K562 (cell line): ENCODE results near the gene LTBP4. TPM values are rescaled to one million over a fixed set of nuclear protein-coding genes. Genes with fewer than 3 reads are reported as not detected.

Experiments used
- ATAC-seq: fragments of 200-7000 bp; cut with Tn5 transposase; 3 replicates; pipeline ENCODE4 v1.9.1; 2020; ENCODE audit warnings: moderate library complexity
- BruUV-seq: library from RNA; stranded (reverse); fragments of 400-500 nt; replicated peaks from 2 replicates; lab custom pipeline; 2021; lab: Mats Ljungman, UMichigan
- CTCF ChIA-PET: fragments of 300-600 bp; formaldehyde crosslinking; extraction: SDS; loops from one replicate; lab custom pipeline; 2021; ENCODE audit warnings: low intra/inter-chr PET ratio; lab: Yijun Ruan, JAX
- POLR2A ChIA-PET: fragments of 300-600, 350-650 bp; sonication (Branson Sonifier 250); formaldehyde crosslinking; extraction: SDS; loops from one replicate; lab custom pipeline; 2021; ENCODE audit warnings: antibody characterized with exemption, inconsistent platforms; lab: Yijun Ruan, JAX
- DNase-seq, 4 experiments: peaks; one replicate each; pipeline versions ENCODE4 v3.0.0 to v3.0.0-alpha.2; 2011 to 2018; ENCODE audit warnings: low spot score in 3 of 4, mixed read lengths in 3 of 4; ENCODE audit errors: extremely low read depth in 1 of 4
- FAIRE-seq: peaks from 2 replicates; lab custom pipeline; 2011; peaks lifted over from hg19 to GRCh38; lab: Jason Lieb, UNC
- H2AFZ ChIP-seq: 2 replicates; pipeline ENCODE4 v1.6.0; 2011; ENCODE audit warnings: low read depth, low read length, control low read depth, inconsistent platforms
- H3K27ac ChIP-seq: fragments of 200-600 bp; 3 replicates; pipeline ENCODE4 v1.8.0; 2011; ENCODE audit warnings: low read depth, mild to moderate bottlenecking, control low read depth, inconsistent platforms, low read length, moderate library complexity, mixed read lengths; ENCODE audit errors: extremely low read depth
- H3K27me3 ChIP-seq, 2 experiments: fragments of 300-600 bp in 1 of 2; 2 replicates in 1 of 2; 3 replicates in 1 of 2; pipeline versions ENCODE4 v1.6.0 to v1.8.0; 2011; ENCODE audit warnings: inconsistent platforms in 2 of 2, low read length in 2 of 2, mild to moderate bottlenecking in 1 of 2, mixed read lengths in 1 of 2, moderate library complexity in 1 of 2; ENCODE audit not compliant: control insufficient read depth in 2 of 2, insufficient read depth in 2 of 2
- H3K36me3 ChIP-seq: fragments of 300-600 bp; 3 replicates; pipeline ENCODE4 v1.8.0; 2011; ENCODE audit warnings: mild to moderate bottlenecking, low read length, inconsistent platforms; ENCODE audit not compliant: control insufficient read depth, insufficient read depth
- H3K4me1 ChIP-seq, 2 experiments: fragments of 200-600 bp in 1 of 2; replicated peaks in 1 of 2; 2 replicates in 1 of 2; 3 replicates in 1 of 2; pipeline versions ENCODE4 v1.5.1 to v1.8.0; 2011; ENCODE audit warnings: inconsistent platforms in 2 of 2, low read length in 2 of 2, mild to moderate bottlenecking in 1 of 2, mixed read lengths in 1 of 2, moderate library complexity in 1 of 2; ENCODE audit not compliant: control insufficient read depth in 2 of 2, insufficient read depth in 2 of 2
- H3K4me2 ChIP-seq: 2 replicates; pipeline ENCODE4 v1.6.1; 2011; ENCODE audit warnings: low read length, control low read depth, inconsistent platforms, mixed read lengths; ENCODE audit not compliant: insufficient read depth
- H3K4me3 ChIP-seq: fragments of 200-600 bp; sonication (generic), shearing (Covaris generic); 2 replicates; pipeline ENCODE4 v1.5.1; 2016; ENCODE audit warnings: control low read depth, inconsistent platforms
- H3K79me2 ChIP-seq: fragments of 200-600 bp; 3 replicates; pipeline ENCODE4 v1.8.0; 2011; ENCODE audit warnings: low read length, inconsistent platforms; ENCODE audit not compliant: control insufficient read depth, insufficient read depth
- H3K9ac ChIP-seq, 2 experiments: 2 replicates each; pipeline versions ENCODE4 v1.6.0 to v1.6.1; 2011; ENCODE audit warnings: low read depth in 2 of 2, low read length in 2 of 2, control low read depth in 1 of 2, inconsistent platforms in 1 of 2, mild to moderate bottlenecking in 1 of 2, mixed read lengths in 1 of 2; ENCODE audit not compliant: insufficient read depth in 1 of 2
- H3K9me1 ChIP-seq: one replicate; pipeline ENCODE4 v1.6.0; 2011; ENCODE audit warnings: inconsistent platforms, mild to moderate bottlenecking, low read length, moderate library complexity; ENCODE audit not compliant: control insufficient read depth, insufficient read depth
- H3K9me3 ChIP-seq: replicated peaks from 2 replicates; pipeline ENCODE4 v1.5.1; 2011; ENCODE audit warnings: low read depth, low read length, inconsistent platforms; ENCODE audit not compliant: control insufficient read depth, insufficient read depth
- H4K20me1 ChIP-seq: replicated peaks from 2 replicates; pipeline ENCODE4 v1.6.1; 2011; ENCODE audit warnings: low read length, inconsistent platforms, mixed read lengths; ENCODE audit not compliant: control insufficient read depth, insufficient read depth
- ATF1 ChIP-seq, 2 experiments: fragments of 450-650 bp in 1 of 2; IDR thresholded peaks; 2 replicates each; pipeline ENCODE4 v1.6.1; 2016; ENCODE audit warnings: missing compliant biosample characterization in 1 of 2, missing genetic modification characterization in 1 of 2
- CBX5 ChIP-seq: IDR thresholded peaks from 2 replicates; pipeline ENCODE4 v1.6.1; 2014; ENCODE audit warnings: low read depth, borderline replicate concordance
- CREM ChIP-seq: IDR thresholded peaks from 2 replicates; pipeline ENCODE4 v1.6.1; 2014; ENCODE audit warnings: antibody characterized with exemption, low read depth
- HDAC2 ChIP-seq: fragments of 450-650 bp; IDR thresholded peaks from 2 replicates; pipeline ENCODE4 v1.6.1; 2016; ENCODE audit warnings: mild to moderate bottlenecking
- JUND ChIP-seq, 2 experiments: IDR thresholded peaks; 2 replicates in 1 of 2; 3 replicates in 1 of 2; pipeline ENCODE4 v1.6.1; 2011; ENCODE audit warnings: borderline replicate concordance in 2 of 2, low read depth in 2 of 2, low read length in 2 of 2, improper control_type of control experiment in 1 of 2, missing biosample characterization in 1 of 2, missing genetic modification characterization in 1 of 2, missing genetic modification reagents in 1 of 2
- KLF13 ChIP-seq: fragments of 450-650 bp; IDR thresholded peaks from 2 replicates; pipeline ENCODE4 v1.6.1; 2016; ENCODE audit warnings: missing genetic modification characterization, low read depth, mild to moderate bottlenecking, missing compliant biosample characterization, moderate library complexity, borderline replicate concordance
- LEF1 ChIP-seq: fragments of 450-650 bp; IDR thresholded peaks from 2 replicates; pipeline ENCODE4 v1.6.1; 2016; ENCODE audit warnings: mild to moderate bottlenecking
- MXI1 ChIP-seq: IDR thresholded peaks from 2 replicates; pipeline ENCODE4 v1.6.1; 2011; ENCODE audit warnings: low read depth, mild to moderate bottlenecking, improper control_type of control experiment, low read length
- MYNN ChIP-seq, 2 experiments: sonication (generic); formaldehyde crosslinking in 1 of 2; IDR thresholded peaks; 2 replicates each; pipeline versions ENCODE4 v1.5.0 to v1.6.1; 2016 to 2020; ENCODE audit warnings: antibody characterized with exemption in 1 of 2, missing genetic modification reagents in 1 of 2
- RBFOX2 ChIP-seq: fragments of 200-400 bp; formaldehyde crosslinking; IDR thresholded peaks from 2 replicates; pipeline ENCODE4 v1.6.1; 2017; ENCODE audit warnings: low read depth, mild to moderate bottlenecking, low read length, moderate library complexity
- THRB ChIP-seq: fragments of 450-650 bp; formaldehyde crosslinking; conservative IDR thresholded peaks from 2 replicates; pipeline ENCODE4 v1.4.0; 2022; ENCODE audit warnings: mild to moderate bottlenecking, missing genetic modification characterization
- U2AF1 ChIP-seq: fragments of 200-400 bp; formaldehyde crosslinking; optimal IDR thresholded peaks from 2 replicates; pipeline ENCODE3; 2017; ENCODE audit warnings: mild to moderate bottlenecking, low read depth, low read length, moderate library complexity
- ZKSCAN1 ChIP-seq: fragments of 150-350 bp; IDR thresholded peaks from 2 replicates; pipeline ENCODE4 v1.6.1; 2016; ENCODE audit warnings: low read depth, low read length
- ZNF586 ChIP-seq: fragments of 450-650 bp; formaldehyde crosslinking; conservative IDR thresholded peaks from 2 replicates; pipeline ENCODE4 v1.4.0; 2020; ENCODE audit warnings: mild to moderate bottlenecking, moderate library complexity
- WGBS: fragments of 100-300 bp; shearing (Covaris generic); methylation state at CpG from one replicate; pipeline ENCODE4 v1.1.6; 2016; ENCODE audit warnings: low coverage, mixed read lengths; ENCODE audit not compliant: insufficient coverage; ENCODE audit errors: missing lambda C conversion rate; 5-methylcytosine and 5-hydroxymethylcytosine counted together
- in situ Hi-C: fragments of 300-500 bp; cut with MboI; formaldehyde crosslinking; loops from 4 replicates; pipeline ENCODE4 v1.15.0; 2018; ENCODE audit warnings: inconsistent platforms, mixed read lengths
- intact Hi-C: fragments of 100-400 bp; cut with micrococcal nuclease; formaldehyde crosslinking; loops from 2 replicates; pipeline ENCODE4 v1.14.2; 2022
- polyA plus RNA-seq, 8 experiments: library from polyadenylated mRNA; depleted of rRNA in 4 of 8; stranded (reverse) in 5 of 8; unstranded in 3 of 8; fragments of >200 nt; fragmentation: Nextera tagmentation in 2 of 8; fragmentation: Illumina TruSeq in 1 of 8; extraction: Ambion mirVana in 2 of 8; extraction: Trizol in 1 of 8; gene quantifications; 2 replicates each; pipeline versions ENCODE4 v1.2.1 to v1.2.3, GENCODE V29; 2011 to 2014; ENCODE audit warnings: inconsistent platforms in 1 of 8, missing spikeins in 1 of 8
- total RNA-seq, 7 experiments: library from RNA; depleted of rRNA in 6 of 7; stranded (reverse); fragments of >200 nt in 6 of 7; fragmentation: Illumina TruSeq in 2 of 7; extraction: Trizol in 2 of 7; gene quantifications; 2 replicates each; pipeline versions ENCODE4 v1.2.1 to v1.2.3, GENCODE V29; 2011 to 2021; ENCODE audit warnings: low replicate concordance in 1 of 7
- TF ChIP-seq, protein P1 (sequence below): sonication (generic); formaldehyde crosslinking; IDR thresholded peaks from 2 replicates; pipeline ENCODE4 v1.8.1; 2023; ENCODE audit warnings: mild to moderate bottlenecking, missing genetic modification reagents
- TF ChIP-seq, protein P2 (sequence below): sonication (generic); formaldehyde crosslinking; IDR thresholded peaks from 2 replicates; pipeline ENCODE4 v1.8.0; 2023; ENCODE audit warnings: mild to moderate bottlenecking, missing genetic modification reagents

The LTBP4 gene
- total and polyA plus RNA-seq, 9 of the 15 experiments (the other 6 are each of a cell fraction or from before 2014, with no cell fraction given): 0.35 to 160 (median 31.6) TPM

DNA sequence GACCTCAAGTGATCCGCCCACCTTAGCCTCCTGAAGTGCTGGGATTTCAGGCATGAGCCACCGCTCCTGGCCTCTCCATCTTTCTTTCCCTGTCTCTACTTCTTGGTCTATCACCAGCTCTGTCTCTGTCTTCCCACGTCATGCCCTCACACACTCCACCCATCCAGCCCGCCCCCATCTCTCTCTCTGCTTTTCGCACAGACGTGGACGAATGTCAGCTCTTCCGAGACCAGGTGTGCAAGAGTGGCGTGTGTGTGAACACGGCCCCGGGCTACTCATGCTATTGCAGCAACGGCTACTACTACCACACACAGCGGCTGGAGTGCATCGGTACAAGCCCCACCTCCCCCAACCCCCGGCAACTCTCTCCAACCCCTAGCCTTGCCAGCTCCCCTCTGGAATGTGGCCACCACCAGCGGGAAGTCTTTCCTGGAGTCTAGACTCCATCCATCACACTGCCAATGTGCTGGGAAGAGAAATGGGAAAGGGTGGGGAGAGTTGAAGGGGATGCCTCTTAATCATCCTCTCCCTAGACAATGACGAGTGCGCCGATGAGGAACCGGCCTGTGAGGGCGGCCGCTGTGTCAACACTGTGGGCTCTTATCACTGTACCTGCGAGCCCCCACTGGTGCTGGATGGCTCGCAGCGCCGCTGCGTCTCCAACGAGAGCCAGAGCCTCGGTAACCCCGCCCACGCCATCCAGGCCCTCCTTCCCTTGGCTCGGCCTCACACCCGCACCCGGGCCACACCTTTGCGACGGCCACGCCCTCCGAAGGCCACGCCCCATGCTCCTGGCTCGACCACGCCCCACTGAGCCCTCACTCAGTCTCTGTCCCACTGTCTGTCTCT is 22.5 kb downstream of the LTBP4 start:
- Histone ChIP-seq H3K9me3 (no peaks in the 10 kb centered on the region), H3K27me3 (no peaks in the 10 kb centered on the region), H3K4me3 (no peak overlapping the region), H3K79me2 (no peaks in the 10 kb centered on the region), H3K27ac (peak overlapping the region; percentile 51; the same call in 1 of the 3 replicates), H3K36me3 (peaks cover 69% of the 10 kb centered on the region; the same call in 2 of the 3 replicates), H3K4me1 (peaks cover 31 to 50% of the 10 kb centered on the region in 2 experiments), H3K9ac (peak overlapping the region in 1 of 2 experiments; percentile 80; a peak in 2 of 4 replicates), H3K9me1 (no peaks in the 10 kb centered on the region), H2AFZ (no peak overlapping the region), H4K20me1 (no peaks in the 10 kb centered on the region), H3K4me2 (peak overlapping the region; percentile 72)
- CTCF ChIA-PET: interaction anchor here (0.5 to 0.6 kb wide), 2 partner anchors 10 to 639 kb away, joined by 3 to 4 read pairs; no protein-coding TSS in a partner anchor
- BruUV-seq: no TSS peak
- POLR2A ChIA-PET: interaction anchor here (0.6 to 2.6 kb wide), 8 partner anchors 9 to 159 kb away, joined by 3 to 7 read pairs (median 5); partner anchors contain the start of gene LTBP4
- intact Hi-C loops (no loop called here), in situ Hi-C loops (no loop called here)
- WGBS: 9% methylated on average over 40 of the region's 41 CpGs
- FAIRE-seq (peak; percentile 97), ATAC-seq (peak; percentile 98), DNase-seq (peak; percentile 98 to 99 (median 98))
- TF ChIP-seq THRB (no peak), KLF13 (tag) (peak; percentile 18; the same call in 1 of the 2 replicates), LEF1 (peak; percentile 22; the same call in 1 of the 2 replicates), HDAC2 (0 out of 2 replicates have a peak, but pooled peaks have one; percentile 61), CBX5 (0 out of 2 replicates have a peak, but pooled peaks have one; percentile 40), ATF1 (CRISPR knock-in tag; IDR thresholded peaks at IDR 0.05) (no peak), ATF1 (tag; IDR thresholded peaks at IDR 0.05) (peak; percentile 78), U2AF1 (no peak), RBFOX2 (peak; percentile 50), ZKSCAN1 (peak; percentile 52), MXI1 (no peak), ZNF586 (CRISPR knock-in tag) (no peak), JUND (IDR thresholded peaks at IDR 0.05; ENCODE audit: borderline replicate concordance, low read depth, low read length) (peak; percentile 67; the same call in 1 of the 2 replicates), JUND (tag; IDR thresholded peaks at IDR 0.05; ENCODE audit: borderline replicate concordance, low read depth, low read length) (no peak; the same call in 2 of the 3 replicates), MYNN (IDR thresholded peaks at IDR 0.05) (0 out of 2 replicates have a peak, but pooled peaks have one; percentile 50), MYNN (CRISPR knock-in tag; IDR thresholded peaks at IDR 0.05) (no peak), CREM (peak; percentile 76)
- TF ChIP-seq, protein P1, sequence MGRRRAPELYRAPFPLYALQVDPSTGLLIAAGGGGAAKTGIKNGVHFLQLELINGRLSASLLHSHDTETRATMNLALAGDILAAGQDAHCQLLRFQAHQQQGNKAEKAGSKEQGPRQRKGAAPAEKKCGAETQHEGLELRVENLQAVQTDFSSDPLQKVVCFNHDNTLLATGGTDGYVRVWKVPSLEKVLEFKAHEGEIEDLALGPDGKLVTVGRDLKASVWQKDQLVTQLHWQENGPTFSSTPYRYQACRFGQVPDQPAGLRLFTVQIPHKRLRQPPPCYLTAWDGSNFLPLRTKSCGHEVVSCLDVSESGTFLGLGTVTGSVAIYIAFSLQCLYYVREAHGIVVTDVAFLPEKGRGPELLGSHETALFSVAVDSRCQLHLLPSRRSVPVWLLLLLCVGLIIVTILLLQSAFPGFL (CRISPR knock-in tag): no peak
- TF ChIP-seq, protein P2, sequence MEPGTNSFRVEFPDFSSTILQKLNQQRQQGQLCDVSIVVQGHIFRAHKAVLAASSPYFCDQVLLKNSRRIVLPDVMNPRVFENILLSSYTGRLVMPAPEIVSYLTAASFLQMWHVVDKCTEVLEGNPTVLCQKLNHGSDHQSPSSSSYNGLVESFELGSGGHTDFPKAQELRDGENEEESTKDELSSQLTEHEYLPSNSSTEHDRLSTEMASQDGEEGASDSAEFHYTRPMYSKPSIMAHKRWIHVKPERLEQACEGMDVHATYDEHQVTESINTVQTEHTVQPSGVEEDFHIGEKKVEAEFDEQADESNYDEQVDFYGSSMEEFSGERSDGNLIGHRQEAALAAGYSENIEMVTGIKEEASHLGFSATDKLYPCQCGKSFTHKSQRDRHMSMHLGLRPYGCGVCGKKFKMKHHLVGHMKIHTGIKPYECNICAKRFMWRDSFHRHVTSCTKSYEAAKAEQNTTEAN (CRISPR knock-in tag): 0 out of 2 replicates have a peak, but pooled peaks have one; percentile 72
